OCI-LY7 (cell line): Measurements from ENCODE around the gene CHD1. TPM values are rescaled to one million over a fixed set of nuclear protein-coding genes. Genes with fewer than 3 reads are reported as not detected.

ENCODE experiments used
- BruUV-seq: library from RNA; stranded (reverse); fragments of 400-500 nt; replicated peaks from 2 replicates; lab custom pipeline; 2021; lab: Mats Ljungman, UMichigan
- CTCF ChIA-PET: fragments of 300-600 bp; sonication (Branson Sonifier 250); formaldehyde crosslinking; loops from one replicate; lab custom pipeline; 2022; ENCODE audit warnings: antibody characterized with exemption; ENCODE audit not compliant: unreplicated experiment; lab: Charles Lee
- POLR2A ChIA-PET: fragments of 300-600 bp; sonication (Branson Sonifier 250); formaldehyde crosslinking; loops from one replicate; lab custom pipeline; 2022; ENCODE audit warnings: antibody characterized with exemption; lab: Charles Lee
- DNase-seq: peaks from one replicate; pipeline ENCODE4 v3.0.0-alpha.2; 2015; ENCODE audit warnings: low spot score
- H2AFZ ChIP-seq: fragments of 200-600 bp; sonication (generic), shearing (Covaris generic); 2 replicates; pipeline ENCODE4 v1.6.1; 2014; ENCODE audit warnings: mild to moderate bottlenecking, antibody characterized with exemption, low read length, moderate library complexity
- H3K27ac ChIP-seq: fragments of 200-600 bp; sonication (generic); 2 replicates; pipeline ENCODE4 v1.5.1; 2014; ENCODE audit warnings: mixed run types, low read depth, mild to moderate bottlenecking, moderate library complexity, low read length, inconsistent platforms; ENCODE audit not compliant: poor library complexity, severe bottlenecking
- H3K36me3 ChIP-seq: fragments of 200-600 bp; sonication (generic); 2 replicates; pipeline ENCODE4 v1.6.1; 2014; ENCODE audit warnings: mild to moderate bottlenecking, antibody characterized with exemption, low read length, moderate library complexity, mixed read lengths; ENCODE audit not compliant: insufficient read depth
- H3K4me1 ChIP-seq: fragments of 200-600 bp; sonication (generic); 2 replicates; pipeline ENCODE4 v1.5.1; 2014; ENCODE audit warnings: mild to moderate bottlenecking, low read length; ENCODE audit not compliant: insufficient read depth, poor library complexity, severe bottlenecking
- H3K4me2 ChIP-seq: fragments of 200-600 bp; sonication (generic); 2 replicates; pipeline ENCODE4 v1.6.1; 2014; ENCODE audit warnings: mild to moderate bottlenecking, low read length
- H3K4me3 ChIP-seq: fragments of 200-600 bp; sonication (generic); 2 replicates; pipeline ENCODE4 v1.5.1; 2014; ENCODE audit warnings: mild to moderate bottlenecking, low read depth, low read length; ENCODE audit not compliant: poor library complexity, severe bottlenecking
- H3K79me2 ChIP-seq: fragments of 200-600 bp; sonication (generic); 2 replicates; pipeline ENCODE4 v1.6.1; 2016; ENCODE audit warnings: low read depth, mild to moderate bottlenecking, low read length, moderate library complexity, mixed read lengths; ENCODE audit not compliant: insufficient read depth
- H3K9me2 ChIP-seq: fragments of 200-600 bp; sonication (generic); 2 replicates; pipeline ENCODE4 v1.6.1; 2016; ENCODE audit warnings: mild to moderate bottlenecking, low read length, mixed read lengths; ENCODE audit not compliant: insufficient read depth
- H3K9me3 ChIP-seq: fragments of 200-600 bp; sonication (generic); 2 replicates; pipeline ENCODE4 v1.6.1; 2014; ENCODE audit warnings: mild to moderate bottlenecking, mixed run types, low read length, mixed read lengths
- H4K20me1 ChIP-seq: fragments of 200-600 bp; sonication (generic); 2 replicates; pipeline ENCODE4 v1.6.1; 2014; ENCODE audit warnings: mild to moderate bottlenecking, antibody characterized with exemption, low read length, moderate library complexity, mixed read lengths; ENCODE audit not compliant: insufficient read depth
- EZH2phosphoT487 ChIP-seq: fragments of 200-600 bp; sonication (generic); IDR thresholded peaks from 2 replicates; pipeline ENCODE4 v1.6.1; 2018; ENCODE audit warnings: low read depth, borderline replicate concordance, mild to moderate bottlenecking, mixed run types, antibody characterized with exemption, low read length, moderate library complexity, mixed read lengths
- intact Hi-C: fragments of 100-400 bp; cut with micrococcal nuclease; formaldehyde crosslinking; loops from one replicate; pipeline ENCODE4 v1.10.0; 2022; ENCODE audit not compliant: unreplicated experiment
- total RNA-seq, 2 experiments: library from RNA; depleted of rRNA in 1 of 2; stranded (reverse); fragments of >200 nt in 1 of 2; shearing (Covaris generic) in 1 of 2; gene quantifications; 2 replicates each; pipeline ENCODE4 v1.2.3, GENCODE V29; 2014 to 2022
- TF ChIP-seq, protein P1 (sequence below): fragments of 200-600 bp; sonication (generic); conservative IDR thresholded peaks from 2 replicates; pipeline ENCODE4 v1.5.1; 2014; ENCODE audit warnings: mild to moderate bottlenecking, antibody characterized with exemption, low read length, moderate library complexity, mixed read lengths

The CHD1 gene
- total RNA-seq, 2 experiments from 2014 or later, result 8.3 to 10.3 TPM

DNA sequence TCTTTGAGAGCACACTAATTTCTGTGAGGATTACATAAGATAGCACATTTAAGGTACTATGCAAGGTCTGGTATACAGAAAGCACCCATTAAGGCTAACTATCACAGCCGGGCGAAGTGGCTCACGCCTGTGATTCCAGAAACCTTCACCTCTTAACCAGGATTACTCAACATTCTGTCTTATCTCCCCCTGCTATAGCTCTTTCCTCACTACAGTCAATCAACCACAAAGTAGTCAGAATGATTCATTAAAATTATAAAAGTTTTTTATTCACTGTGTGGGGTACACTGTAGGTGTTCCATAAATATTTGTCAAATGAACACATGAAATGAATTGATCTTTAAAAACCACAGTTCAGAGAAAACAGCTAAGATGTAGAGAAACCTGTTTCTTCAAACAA lies 48.7 kb downstream of the CHD1 start:
- CTCF ChIA-PET, result no interaction called here
- Histone ChIP-seq H3K4me3 (no peak overlapping the region), H3K9me3 (no peaks in the 10 kb centered on the region), H3K79me2 (no peaks in the 10 kb centered on the region), H3K4me2 (no peak overlapping the region), H4K20me1 (no peaks in the 10 kb centered on the region), H2AFZ (no peak overlapping the region), H3K9me2 (no peaks in the 10 kb centered on the region), H3K27ac (no peak overlapping the region), H3K36me3 (no peaks in the 10 kb centered on the region), H3K4me1 (no peaks in the 10 kb centered on the region)
- TF ChIP-seq, protein P1, sequence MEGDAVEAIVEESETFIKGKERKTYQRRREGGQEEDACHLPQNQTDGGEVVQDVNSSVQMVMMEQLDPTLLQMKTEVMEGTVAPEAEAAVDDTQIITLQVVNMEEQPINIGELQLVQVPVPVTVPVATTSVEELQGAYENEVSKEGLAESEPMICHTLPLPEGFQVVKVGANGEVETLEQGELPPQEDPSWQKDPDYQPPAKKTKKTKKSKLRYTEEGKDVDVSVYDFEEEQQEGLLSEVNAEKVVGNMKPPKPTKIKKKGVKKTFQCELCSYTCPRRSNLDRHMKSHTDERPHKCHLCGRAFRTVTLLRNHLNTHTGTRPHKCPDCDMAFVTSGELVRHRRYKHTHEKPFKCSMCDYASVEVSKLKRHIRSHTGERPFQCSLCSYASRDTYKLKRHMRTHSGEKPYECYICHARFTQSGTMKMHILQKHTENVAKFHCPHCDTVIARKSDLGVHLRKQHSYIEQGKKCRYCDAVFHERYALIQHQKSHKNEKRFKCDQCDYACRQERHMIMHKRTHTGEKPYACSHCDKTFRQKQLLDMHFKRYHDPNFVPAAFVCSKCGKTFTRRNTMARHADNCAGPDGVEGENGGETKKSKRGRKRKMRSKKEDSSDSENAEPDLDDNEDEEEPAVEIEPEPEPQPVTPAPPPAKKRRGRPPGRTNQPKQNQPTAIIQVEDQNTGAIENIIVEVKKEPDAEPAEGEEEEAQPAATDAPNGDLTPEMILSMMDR, result no peak
- no peak for TF ChIP-seq EZH2phosphoT487
- intact Hi-C loops, result no loop called here
- no TSS peak for BruUV-seq
- DNase-seq, result no peak
- POLR2A ChIA-PET, result interaction anchor here (1.1 kb wide), 1 partner anchor 10 kb away, joined by 3 read pairs; no protein-coding TSS in a partner anchor

- Histone ChIP-seq H3K4me1 (no peaks in the 10 kb centered on the region), H3K4me3 (no peak overlapping the region), H3K36me3 (no peaks in the 10 kb centered on the region), H3K27ac (no peak overlapping the region), H3K79me2 (no peaks in the 10 kb centered on the region), H4K20me1 (no peaks in the 10 kb centered on the region), H3K9me3 (no peaks in the 10 kb centered on the region), H2AFZ (no peak overlapping the region), H3K4me2 (no peak overlapping the region), H3K9me2 (no peaks in the 10 kb centered on the region)
- CTCF ChIA-PET, result no interaction called here
- no peak for TF ChIP-seq EZH2phosphoT487
- TF ChIP-seq, protein P1, result no peak
- POLR2A ChIA-PET, result no interaction called here
- DNase-seq, result no peak
- intact Hi-C loops, result no loop called here
- BruUV-seq, result no TSS peak
Measured at GRCh38 chr5:98877600-98877999, 51.2 kb downstream of the CHD1 start.

DNA sequence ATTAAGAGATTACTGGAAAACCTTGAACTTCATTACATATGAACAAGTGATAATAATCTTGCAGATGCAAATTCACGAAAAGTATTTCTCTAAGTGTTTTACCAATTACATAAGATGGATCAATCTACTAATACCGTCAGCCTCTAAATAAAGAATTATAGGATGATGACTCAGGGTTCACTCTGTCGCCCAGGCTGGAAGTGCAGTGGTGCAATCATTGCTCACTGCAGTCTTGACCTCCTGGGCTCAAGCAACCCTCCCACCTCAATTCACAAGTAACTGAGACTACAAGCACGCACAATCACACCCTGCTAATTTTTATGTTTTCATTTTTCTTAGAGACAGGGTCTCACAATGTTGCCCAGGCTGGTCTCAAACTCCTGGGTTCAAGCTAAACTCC lies 56.1 kb downstream of the CHD1 start:
- POLR2A ChIA-PET, result interaction anchor here (1.1 kb wide), 1 partner anchor 32 kb away, joined by 3 read pairs; no protein-coding TSS in a partner anchor
- no peak overlapping the region for H3K4me2 ChIP-seq

More for the DNA sequence above, 56.1 kb downstream of the CHD1 start:
- BruUV-seq, result no TSS peak
- Histone ChIP-seq H3K9me2 (no peaks in the 10 kb centered on the region), H3K36me3 (no peaks in the 10 kb centered on the region), H3K4me1 (no peaks in the 10 kb centered on the region), H3K4me3 (no peak overlapping the region), H3K79me2 (no peaks in the 10 kb centered on the region), H3K27ac (no peak overlapping the region), H3K9me3 (no peaks in the 10 kb centered on the region), H4K20me1 (no peaks in the 10 kb centered on the region), H2AFZ (no peak overlapping the region)
- no peak for TF ChIP-seq EZH2phosphoT487
- TF ChIP-seq, protein P1, result no peak
- intact Hi-C loops, result no loop called here
- DNase-seq, result no peak
- CTCF ChIA-PET, result no interaction called here
